ENCODE measurements around the gene B4GALT3. TPM values are rescaled to one million over a fixed set of nuclear protein-coding genes. Genes with fewer than 3 reads are reported as not detected.

The B4GALT3 gene
- polyA plus RNA-seq, 4 donors = 40.9 to 45.2 (median 42.3) TPM

DNA sequence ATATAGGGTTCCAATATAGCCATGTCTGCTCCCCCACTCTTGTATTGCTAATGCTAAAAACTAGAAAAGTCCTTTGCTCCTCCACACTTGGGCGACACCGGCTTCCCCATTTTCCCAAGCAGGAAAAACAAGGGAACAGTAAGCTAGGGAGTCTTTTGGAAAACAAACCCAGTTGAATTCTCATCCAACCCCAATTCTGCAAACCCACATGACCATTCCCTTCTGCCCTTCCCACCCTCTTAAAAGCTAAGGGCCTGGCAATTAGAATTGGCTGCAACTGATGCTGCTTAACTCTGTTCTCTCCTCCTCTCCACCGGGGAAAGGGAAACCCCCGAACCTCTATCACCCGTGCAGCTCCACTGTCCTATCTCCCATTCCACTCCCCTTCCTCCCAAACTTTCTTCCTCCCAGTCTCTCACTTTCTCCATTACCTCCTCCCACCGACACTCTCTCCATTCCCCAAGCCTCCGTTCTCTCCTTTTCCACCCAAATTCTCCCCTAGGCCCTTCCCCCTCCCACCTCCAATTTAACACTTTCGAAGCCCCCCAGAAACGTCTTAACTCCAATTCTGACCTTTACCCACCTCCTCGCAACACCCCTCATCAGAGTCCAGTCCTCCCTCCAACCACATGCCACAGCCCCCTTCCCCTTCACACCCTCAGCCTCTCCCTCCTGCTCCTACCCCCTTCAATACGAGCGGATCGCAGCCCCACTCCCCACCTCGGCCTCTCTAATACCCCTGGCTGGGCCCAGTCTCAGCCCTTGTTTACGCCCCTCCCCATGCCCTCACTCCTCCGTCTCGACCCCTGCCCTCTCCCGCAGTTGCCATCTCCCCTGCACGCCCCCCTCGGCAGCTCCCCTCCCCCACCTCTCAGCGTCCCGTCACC is 45.5 kb downstream of the B4GALT3 start:
- peak in 1 of 4 donors; percentile 21 for DNase-seq (ENCODE audit: low read depth in 4 of 4, low spot score in 3 of 4)

DNA sequence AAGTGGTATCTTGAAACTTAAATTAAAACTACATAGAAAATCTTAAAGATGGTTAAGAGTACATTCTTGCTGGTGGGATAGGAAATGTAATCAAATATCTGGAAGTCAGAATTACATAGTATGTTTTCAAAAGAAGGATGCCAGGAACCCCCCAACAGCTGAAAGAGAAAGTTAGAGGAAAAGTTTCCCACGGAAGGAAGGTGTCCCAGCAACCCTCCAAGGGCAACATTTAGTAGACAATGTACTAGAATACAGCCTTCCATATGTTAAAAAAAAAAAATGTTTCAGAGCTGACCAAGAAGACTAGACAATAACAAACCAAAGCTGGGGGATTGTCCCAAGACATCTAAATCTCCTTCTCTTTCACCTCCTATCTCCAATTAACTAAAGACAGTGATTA is 47.0 kb downstream of the B4GALT3 start:
- DNase-seq (ENCODE audit: low read depth in 4 of 4, low spot score in 3 of 4) = no peak

- no peak for DNase-seq (ENCODE audit: low read depth in 4 of 4, low spot score in 3 of 4)
Observed at GRCh38 chr1:161128591-161129420, 48.5 kb downstream of the B4GALT3 start.

- DNase-seq (ENCODE audit: low read depth in 4 of 4, low spot score in 3 of 4) = no peak
Observed at GRCh38 chr1:161127649-161128048, 49.7 kb downstream of the B4GALT3 start.

GRCh38 chr1:161122967-161123366 is 54.3 kb downstream of the B4GALT3 start:
- DNase-seq (ENCODE audit: low read depth in 4 of 4, low spot score in 3 of 4) = no peak

- no peak for DNase-seq (ENCODE audit: low read depth in 4 of 4, low spot score in 3 of 4)
Observed at GRCh38 chr1:161121834-161122233, 55.5 kb downstream of the B4GALT3 start.

Other genes with a start within 250 kb of the B4GALT3 start
- not detected for gene ITLN2, start 222.7 kb downstream of the B4GALT3 start, polyA plus RNA-seq (ENCODE audit: insufficient read length in 4 of 4)
- 10 to 100 TPM; 11.1 to 98.1 (median 85.2) TPM for gene F11R, start 156.4 kb downstream of the B4GALT3 start, polyA plus RNA-seq (ENCODE audit: insufficient read length in 4 of 4)
- 10 to 100 TPM in 3 of 4 donors, 1 to 10 TPM in 1; 9.5 to 75.7 (median 52.2) TPM for gene TSTD1, start 138.5 kb downstream of the B4GALT3 start, polyA plus RNA-seq (ENCODE audit: insufficient read length in 4 of 4)
- 10 to 100 TPM; 51.0 to 68.9 (median 54.5) TPM for gene USF1, start 131.5 kb downstream of the B4GALT3 start, polyA plus RNA-seq (ENCODE audit: insufficient read length in 4 of 4)
- 1 to 10 TPM; 2.2 to 3.8 (median 2.3) TPM for gene ARHGAP30, start 107.6 kb downstream of the B4GALT3 start, polyA plus RNA-seq (ENCODE audit: insufficient read length in 4 of 4)
- 1 to 10 TPM in 3 of 4 donors, under 1 TPM in 1; 0.14 to 7.3 (median 3.8) TPM for gene NECTIN4, start 87.9 kb downstream of the B4GALT3 start, polyA plus RNA-seq (ENCODE audit: insufficient read length in 4 of 4)
- gene KLHDC9, start 79.1 kb downstream of the B4GALT3 start, polyA plus RNA-seq (ENCODE audit: insufficient read length in 4 of 4) = 10 to 100 TPM in 3 of 4 donors, 1 to 10 TPM in 1; 4.0 to 19.4 (median 17.3) TPM
- 10 to 100 TPM; 58.7 to 75.7 (median 73.8) TPM for gene PFDN2, start 59.5 kb downstream of the B4GALT3 start, polyA plus RNA-seq (ENCODE audit: insufficient read length in 4 of 4)
- gene NIT1, start 59.4 kb downstream of the B4GALT3 start, polyA plus RNA-seq (ENCODE audit: insufficient read length in 4 of 4) = 10 to 100 TPM; 29.1 to 59.8 (median 48.6) TPM
- gene DEDD, start 44.8 kb downstream of the B4GALT3 start, polyA plus RNA-seq (ENCODE audit: insufficient read length in 4 of 4) = 10 to 100 TPM; 41.6 to 55.5 (median 48.9) TPM
- 100 to 1,000 TPM; 136 to 169 (median 149) TPM for gene UFC1, start 23.5 kb downstream of the B4GALT3 start, polyA plus RNA-seq (ENCODE audit: insufficient read length in 4 of 4)
- 10 to 100 TPM; 44.9 to 55.2 (median 47.2) TPM for gene USP21, start 18.0 kb downstream of the B4GALT3 start, polyA plus RNA-seq (ENCODE audit: insufficient read length in 4 of 4)
- gene PPOX, start 11.1 kb downstream of the B4GALT3 start, polyA plus RNA-seq (ENCODE audit: insufficient read length in 4 of 4) = 10 to 100 TPM; 31.9 to 63.1 (median 38.8) TPM
- gene ADAMTS4, start 21.5 kb upstream of the B4GALT3 start, polyA plus RNA-seq (ENCODE audit: insufficient read length in 4 of 4) = 1 to 10 TPM in 1 of 4 donors, under 1 TPM in 3; 0.60 to 6.1 (median 0.79) TPM
- 100 to 1,000 TPM; 126 to 217 (median 189) TPM for gene NDUFS2, start 24.9 kb upstream of the B4GALT3 start, polyA plus RNA-seq (ENCODE audit: insufficient read length in 4 of 4)
- gene FCER1G, start 37.8 kb upstream of the B4GALT3 start, polyA plus RNA-seq (ENCODE audit: insufficient read length in 4 of 4) = 10 to 100 TPM; 13.1 to 39.3 (median 17.1) TPM
- 10 to 100 TPM in 1 of 4 donors, 1 to 10 TPM in 1, under 1 TPM in 1, not detected in 1; 0.73 to 87.7 (median 2.5) TPM for gene APOA2, start 46.1 kb upstream of the B4GALT3 start, polyA plus RNA-seq (ENCODE audit: insufficient read length in 4 of 4)
- 10 to 100 TPM in 3 of 4 donors, 1 to 10 TPM in 1; 9.9 to 15.4 (median 14.2) TPM for gene TOMM40L, start 48.6 kb upstream of the B4GALT3 start, polyA plus RNA-seq (ENCODE audit: insufficient read length in 4 of 4)
- 1 to 10 TPM; 1.9 to 3.5 (median 2.8) TPM for gene NR1I3, start 60.7 kb upstream of the B4GALT3 start, polyA plus RNA-seq (ENCODE audit: insufficient read length in 4 of 4)
- gene PCP4L1, start 81.2 kb upstream of the B4GALT3 start, polyA plus RNA-seq (ENCODE audit: insufficient read length in 4 of 4) = 1 to 10 TPM in 3 of 4 donors, under 1 TPM in 1; 0.59 to 1.9 (median 1.4) TPM
- gene MPZ, start 132.5 kb upstream of the B4GALT3 start, polyA plus RNA-seq (ENCODE audit: insufficient read length in 4 of 4) = 1 to 10 TPM; 4.5 to 8.7 (median 6.0) TPM
- gene SDHC, start 136.9 kb upstream of the B4GALT3 start, polyA plus RNA-seq (ENCODE audit: insufficient read length in 4 of 4) = 100 to 1,000 TPM; 167 to 271 (median 244) TPM
- 10 to 100 TPM in 3 of 4 donors, 1 to 10 TPM in 1; 1.2 to 14.6 (median 11.7) TPM for gene CFAP126, start 190.4 kb upstream of the B4GALT3 start, polyA plus RNA-seq (ENCODE audit: insufficient read length in 4 of 4)